Measurements from ENCODE around the gene VTA1. TPM values are rescaled to one million over a fixed set of nuclear protein-coding genes. Genes with fewer than 3 reads are reported as not detected.

The VTA1 gene
- total RNA-seq, 1 experiment from 2014 or later = 55.1 TPM

- no TSS peak for BruUV-seq (replicated peaks)
- H3K4me1 ChIP-seq = no peaks in the 10 kb centered on the region
- Mint-ChIP-seq H3K27ac (ENCODE audit: unreplicated experiment) (no peak overlapping the region), H3K4me1 (ENCODE audit: low read depth, unreplicated experiment) (peaks cover 6% of the 10 kb centered on the region), H3K4me3 (ENCODE audit: unreplicated experiment) (no peak overlapping the region), H3K27me3 (ENCODE audit: insufficient read depth, unreplicated experiment) (no peaks in the 10 kb centered on the region), H3K9me3 (ENCODE audit: unreplicated experiment) (no peaks in the 10 kb centered on the region), H3K36me3 (ENCODE audit: insufficient read depth, unreplicated experiment) (peaks cover 41% of the 10 kb centered on the region)
- CTCF ChIA-PET = no interaction called here
- H3K9me3 ChIP-seq = no peaks in the 10 kb centered on the region
- no peak for TF ChIP-seq CTCF (IDR thresholded peaks at IDR 0.05; ENCODE audit: insufficient read depth in 1 of 2, low read depth in 1 of 2, low read length in 1 of 2, severe bottlenecking in 1 of 2, unreplicated experiment in 1 of 2)
- no peaks in the 10 kb centered on the region for H3K36me3 ChIP-seq (ENCODE audit: control insufficient read depth, insufficient read depth, low read length)
- no peak overlapping the region for H3K4me3 ChIP-seq (ENCODE audit: low read depth, low read length)
- H3K27me3 ChIP-seq (replicated peaks; ENCODE audit: control insufficient read depth, insufficient read depth, low read length) = no peaks in the 10 kb centered on the region
- intact Hi-C loops (cut with micrococcal nuclease; ENCODE audit: unreplicated experiment) = no loop called here
- no peak for DNase-seq
- POLR2A ChIA-PET = no interaction called here
Measured at GRCh38 chr6:142174703-142175102, 27.6 kb downstream of the VTA1 start.

DNA sequence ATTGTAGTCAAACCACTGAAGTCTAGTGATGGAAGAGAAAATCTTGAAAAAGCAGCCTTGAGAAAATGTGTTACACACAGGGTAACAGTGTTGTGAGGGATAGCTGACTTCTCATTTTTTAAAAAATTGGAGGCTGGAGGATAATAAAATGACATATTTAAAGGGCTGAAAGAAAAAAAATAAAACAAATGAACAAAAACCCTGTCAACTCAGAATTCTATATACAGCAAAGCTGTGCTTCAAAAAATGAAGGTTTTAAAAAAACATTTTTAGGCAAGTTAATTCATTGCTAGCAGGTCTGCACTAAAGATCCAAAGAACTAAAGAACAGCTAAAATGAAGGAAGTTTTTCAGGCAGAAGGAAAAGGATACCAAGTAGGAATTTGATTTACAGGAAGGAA lies 31.1 kb downstream of the VTA1 start:
- no TSS peak for BruUV-seq (replicated peaks)
- ChIA-PET POLR2A (no interaction called here), CTCF (no interaction called here)
- no peak for TF ChIP-seq CTCF (IDR thresholded peaks at IDR 0.05; ENCODE audit: insufficient read depth in 1 of 2, low read depth in 1 of 2, low read length in 1 of 2, severe bottlenecking in 1 of 2, unreplicated experiment in 1 of 2)
- H3K9me3 Mint-ChIP-seq (ENCODE audit: unreplicated experiment) = no peaks in the 10 kb centered on the region
- no peaks in the 10 kb centered on the region for H3K27me3 Mint-ChIP-seq (ENCODE audit: insufficient read depth, unreplicated experiment)
- intact Hi-C loops (cut with micrococcal nuclease; ENCODE audit: unreplicated experiment) = no loop called here
- Histone ChIP-seq H3K4me3 (ENCODE audit: low read depth, low read length) (no peak overlapping the region), H3K36me3 (ENCODE audit: control insufficient read depth, insufficient read depth, low read length) (no peaks in the 10 kb centered on the region), H3K4me1 (no peaks in the 10 kb centered on the region), H3K27me3 (replicated peaks; ENCODE audit: control insufficient read depth, insufficient read depth, low read length) (no peaks in the 10 kb centered on the region), H3K9me3 (no peaks in the 10 kb centered on the region)
- H3K27ac Mint-ChIP-seq (ENCODE audit: unreplicated experiment) = no peak overlapping the region
- H3K4me1 Mint-ChIP-seq (ENCODE audit: low read depth, unreplicated experiment) = peaks cover 6% of the 10 kb centered on the region
- H3K4me3 Mint-ChIP-seq (ENCODE audit: unreplicated experiment) = no peak overlapping the region
- no peak for DNase-seq
- peaks cover 30% of the 10 kb centered on the region for H3K36me3 Mint-ChIP-seq (ENCODE audit: insufficient read depth, unreplicated experiment)

- no peak overlapping the region for H3K4me3 ChIP-seq (ENCODE audit: low read depth, low read length)
- no peak for DNase-seq
- no peaks in the 10 kb centered on the region for H3K27me3 ChIP-seq (replicated peaks; ENCODE audit: control insufficient read depth, insufficient read depth, low read length)
- intact Hi-C loops (cut with micrococcal nuclease; ENCODE audit: unreplicated experiment) = no loop called here
- no peaks in the 10 kb centered on the region for H3K9me3 ChIP-seq
- Mint-ChIP-seq H3K4me3 (ENCODE audit: unreplicated experiment) (no peak overlapping the region), H3K4me1 (ENCODE audit: low read depth, unreplicated experiment) (peaks cover 6% of the 10 kb centered on the region), H3K9me3 (ENCODE audit: unreplicated experiment) (no peaks in the 10 kb centered on the region), H3K27me3 (ENCODE audit: insufficient read depth, unreplicated experiment) (no peaks in the 10 kb centered on the region), H3K27ac (ENCODE audit: unreplicated experiment) (no peak overlapping the region), H3K36me3 (ENCODE audit: insufficient read depth, unreplicated experiment) (peaks cover 19% of the 10 kb centered on the region)
- H3K4me1 ChIP-seq = no peaks in the 10 kb centered on the region
- ChIA-PET POLR2A (no interaction called here), CTCF (no interaction called here)
- BruUV-seq (replicated peaks) = no TSS peak
- TF ChIP-seq CTCF (IDR thresholded peaks at IDR 0.05; ENCODE audit: insufficient read depth in 1 of 2, low read depth in 1 of 2, low read length in 1 of 2, severe bottlenecking in 1 of 2, unreplicated experiment in 1 of 2) = no peak
- H3K36me3 ChIP-seq (ENCODE audit: control insufficient read depth, insufficient read depth, low read length) = no peaks in the 10 kb centered on the region
Measured at GRCh38 chr6:142182004-142182403, 34.9 kb downstream of the VTA1 start.

Data from Caco-2 (cell line).